Measurements from ENCODE around the gene TNFAIP6.

Gene TNFAIP6

GRCh38 chr2:151347294-151347693 lies 10.1 kb upstream of the TNFAIP6 start:
- TF ChIP-seq, protein P1, sequence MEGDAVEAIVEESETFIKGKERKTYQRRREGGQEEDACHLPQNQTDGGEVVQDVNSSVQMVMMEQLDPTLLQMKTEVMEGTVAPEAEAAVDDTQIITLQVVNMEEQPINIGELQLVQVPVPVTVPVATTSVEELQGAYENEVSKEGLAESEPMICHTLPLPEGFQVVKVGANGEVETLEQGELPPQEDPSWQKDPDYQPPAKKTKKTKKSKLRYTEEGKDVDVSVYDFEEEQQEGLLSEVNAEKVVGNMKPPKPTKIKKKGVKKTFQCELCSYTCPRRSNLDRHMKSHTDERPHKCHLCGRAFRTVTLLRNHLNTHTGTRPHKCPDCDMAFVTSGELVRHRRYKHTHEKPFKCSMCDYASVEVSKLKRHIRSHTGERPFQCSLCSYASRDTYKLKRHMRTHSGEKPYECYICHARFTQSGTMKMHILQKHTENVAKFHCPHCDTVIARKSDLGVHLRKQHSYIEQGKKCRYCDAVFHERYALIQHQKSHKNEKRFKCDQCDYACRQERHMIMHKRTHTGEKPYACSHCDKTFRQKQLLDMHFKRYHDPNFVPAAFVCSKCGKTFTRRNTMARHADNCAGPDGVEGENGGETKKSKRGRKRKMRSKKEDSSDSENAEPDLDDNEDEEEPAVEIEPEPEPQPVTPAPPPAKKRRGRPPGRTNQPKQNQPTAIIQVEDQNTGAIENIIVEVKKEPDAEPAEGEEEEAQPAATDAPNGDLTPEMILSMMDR (IDR thresholded peaks at IDR 0.05), result no peak
- H3K27ac ChIP-seq, result no peak overlapping the region
- H3K4me3 ChIP-seq, result no peak overlapping the region
- no peak for DNase-seq (ENCODE audit: low spot score)

GRCh38 chr2:151347906-151348305 lies 9.5 kb upstream of the TNFAIP6 start:
- Histone ChIP-seq H3K4me3 (no peak overlapping the region), H3K27ac (no peak overlapping the region)
- no peak for DNase-seq (ENCODE audit: low spot score)
- TF ChIP-seq, protein P1 (IDR thresholded peaks at IDR 0.05), result no peak

DNA sequence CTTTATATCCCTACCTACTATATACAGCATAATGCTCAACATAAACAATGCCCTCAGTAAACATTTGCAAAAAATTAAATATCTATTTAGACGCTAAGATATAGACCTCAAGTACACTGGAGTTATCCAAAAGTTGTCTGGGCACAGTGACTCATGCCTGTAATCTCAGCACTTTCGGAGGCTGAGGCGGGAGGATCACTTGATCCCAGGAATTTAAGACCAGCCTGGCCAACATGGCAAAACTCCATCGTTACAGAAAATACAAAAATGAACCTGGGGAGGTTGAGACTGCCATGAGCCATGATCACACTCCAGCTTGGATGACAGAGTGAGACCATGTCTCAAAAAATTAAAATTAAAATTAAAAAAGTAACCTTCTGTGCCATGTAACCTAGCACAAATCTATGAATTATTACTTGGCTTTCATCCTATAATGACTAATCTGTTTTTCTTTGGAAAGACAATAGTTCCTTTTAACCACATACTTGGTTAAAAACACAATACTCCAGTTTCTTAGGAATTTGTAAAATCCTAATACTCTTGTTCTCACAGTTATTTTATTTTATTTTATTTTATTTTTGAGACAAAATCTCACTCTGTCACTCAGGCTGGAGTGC lies 6.7 kb upstream of the TNFAIP6 start:
- TF ChIP-seq, protein P1 (IDR thresholded peaks at IDR 0.05), result no peak
- Histone ChIP-seq H3K27ac (no peak overlapping the region), H3K4me3 (no peak overlapping the region)
- no peak for DNase-seq (ENCODE audit: low spot score)

DNA sequence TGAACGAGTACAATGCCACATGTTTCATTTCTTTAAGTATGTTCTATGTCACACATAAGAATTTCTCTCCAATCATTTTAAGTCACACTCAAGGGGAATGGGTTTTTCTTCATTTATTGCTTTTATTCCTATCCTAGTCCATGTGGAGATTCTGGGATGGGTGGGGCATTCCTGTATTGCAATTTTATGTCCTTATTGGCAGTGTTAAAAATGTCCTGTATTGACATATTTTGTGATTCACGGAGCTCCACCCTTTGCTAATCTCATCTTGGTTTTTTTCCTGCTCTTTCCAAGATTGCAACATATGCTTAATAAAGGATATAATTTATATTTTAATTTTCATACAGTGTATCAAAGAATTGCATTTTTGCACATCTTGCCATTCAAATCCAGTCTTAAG lies 3.4 kb upstream of the TNFAIP6 start:
- Histone ChIP-seq H3K4me3 (no peak overlapping the region), H3K27ac (no peak overlapping the region)
- DNase-seq (ENCODE audit: low spot score), result no peak
- TF ChIP-seq, protein P1 (IDR thresholded peaks at IDR 0.05), result no peak

DNA sequence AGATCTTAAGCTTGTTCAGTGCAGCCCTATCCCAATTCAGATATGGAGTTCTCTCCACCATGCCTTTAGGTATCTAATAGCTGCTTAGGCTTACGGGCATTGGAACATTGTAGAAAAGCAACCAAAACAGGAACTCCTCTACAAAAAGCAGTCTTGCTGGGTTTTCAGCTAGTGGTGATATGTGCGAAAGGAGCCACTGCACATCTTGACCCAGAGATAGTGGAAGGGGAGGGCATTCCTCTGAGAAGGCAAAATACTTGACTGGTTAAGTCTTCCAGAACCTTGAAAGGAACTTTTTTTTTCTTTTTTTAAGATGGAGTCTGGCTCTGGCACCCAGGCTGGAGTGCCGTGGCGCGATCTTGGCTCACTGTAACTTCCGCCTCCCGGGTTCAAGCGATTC lies 2.6 kb upstream of the TNFAIP6 start:
- TF ChIP-seq, protein P1 (IDR thresholded peaks at IDR 0.05), result no peak
- H3K27ac ChIP-seq, result no peak overlapping the region
- DNase-seq (ENCODE audit: low spot score), result no peak
- H3K4me3 ChIP-seq, result no peak overlapping the region

GRCh38 chr2:151358166-151358970 lies 976 bp downstream of the TNFAIP6 start:
- H3K27ac ChIP-seq, result no peak overlapping the region
- TF ChIP-seq, protein P1 (IDR thresholded peaks at IDR 0.05), result no peak
- peak overlapping the region; percentile 35 for H3K4me3 ChIP-seq
- DNase-seq (ENCODE audit: low spot score), result no peak
